Measurements from ENCODE around the gene FGFRL1.

GRCh38 chr4:1000686-1001260 is 10.7 kb upstream of the FGFRL1 start:
- TF ChIP-seq CTCF (IDR thresholded peaks at IDR 0.05; ENCODE audit: low read depth, low read length) (no peak), MAX (IDR thresholded peaks at IDR 0.05; ENCODE audit: low read depth, low read length) (no peak), POLR2A (IDR thresholded peaks at IDR 0.05; ENCODE audit: extremely low read depth, insufficient read length) (no peak)

All from NB4 (cell line).